SKM-1 treated with dmso at 0.1 percent for 144 hours (cell line): ENCODE measurements around the gene HINT1.
"Not testable (repeated sequence)": the region's sequence is repeated elsewhere in the genome, so short reads cannot be mapped to it uniquely, and the experiment has no call there.

ENCODE experiments used
- DNase-seq: peaks from one replicate; lab custom pipeline; 2025; ENCODE audit not compliant: unreplicated experiment; lab: John Stamatoyannopoulos, UW

Gene HINT1

GRCh38 chr5:131171276-131171810 is 6.3 kb upstream of the HINT1 start:
- DNase-seq, result no peak

- peak; percentile 99 for DNase-seq
Measured at GRCh38 chr5:131170540-131171275, 5.7 kb upstream of the HINT1 start, which contains the start of gene LYRM7. LYRM7 (plus strand) TSS chr5:131170944; CDS start chr5:131171021, 77 bp downstream.

GRCh38 chr5:131169810-131170539 is 4.9 kb upstream of the HINT1 start:
- DNase-seq, result no peak

- DNase-seq, result no peak
Measured at GRCh38 chr5:131167615-131168014, 2.6 kb upstream of the HINT1 start.

GRCh38 chr5:131164191-131165118 is 601 bp downstream of the HINT1 start:
- DNase-seq, result peak; percentile 36

GRCh38 chr5:131163276-131164119 is 1.6 kb downstream of the HINT1 start:
- DNase-seq, result peak; percentile 17

- DNase-seq, result no peak
Measured at GRCh38 chr5:131160134-131160533, 4.9 kb downstream of the HINT1 start.

GRCh38 chr5:131156957-131157356 is 8.1 kb downstream of the HINT1 start:
- DNase-seq, result no peak

GRCh38 chr5:131156385-131156784 is 8.7 kb downstream of the HINT1 start:
- DNase-seq, result no peak

GRCh38 chr5:131151216-131151615 is 13.8 kb downstream of the HINT1 start:
- no peak for DNase-seq

GRCh38 chr5:131150408-131150807 is 14.6 kb downstream of the HINT1 start:
- DNase-seq, result no peak

- DNase-seq, result no peak
Measured at GRCh38 chr5:131148835-131149234, 16.2 kb downstream of the HINT1 start.

- no peak for DNase-seq
Measured at GRCh38 chr5:131147258-131147657, 17.8 kb downstream of the HINT1 start.

GRCh38 chr5:131142970-131143617 is 22.0 kb downstream of the HINT1 start:
- no peak for DNase-seq

- DNase-seq, result no peak
Measured at GRCh38 chr5:131139321-131139720, 25.7 kb downstream of the HINT1 start.

GRCh38 chr5:131138406-131138805 is 26.6 kb downstream of the HINT1 start:
- DNase-seq, result not testable (repeated sequence)

- DNase-seq, result not testable (repeated sequence)
Measured at GRCh38 chr5:131133091-131133490, 32.0 kb downstream of the HINT1 start.

GRCh38 chr5:131129306-131129705 is 35.8 kb downstream of the HINT1 start:
- DNase-seq, result no peak

GRCh38 chr5:131127244-131127643 is 37.8 kb downstream of the HINT1 start:
- not testable (repeated sequence) for DNase-seq

GRCh38 chr5:131114754-131115153 is 50.3 kb downstream of the HINT1 start:
- no peak for DNase-seq
